ENCODE measurements around the gene RAB7A. TPM values are rescaled to one million over a fixed set of nuclear protein-coding genes. Genes with fewer than 3 reads are reported as not detected.

Gene RAB7A
- total RNA-seq, 1 donor from 2014 or later, result 51.2 TPM

DNA sequence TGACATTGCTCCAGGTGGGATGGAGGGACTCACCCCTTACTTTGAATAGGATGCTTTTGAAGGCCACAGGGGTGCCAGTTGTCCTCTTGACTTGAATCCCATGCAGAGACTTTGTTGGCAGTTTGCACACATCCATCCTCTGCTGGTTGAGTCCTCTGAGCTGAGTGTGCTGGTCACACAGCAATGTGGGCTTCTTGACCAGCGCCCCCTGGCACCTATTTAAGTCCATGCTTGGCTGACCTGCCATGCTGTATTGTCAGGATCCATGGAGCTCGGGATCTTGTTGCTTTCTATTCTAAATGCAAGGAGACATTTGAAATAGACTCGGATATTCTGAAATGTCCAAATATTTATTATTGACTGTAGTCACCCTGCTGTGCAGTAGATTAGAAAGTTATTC lies 19.8 kb downstream of the RAB7A start:
- H3K27ac Mint-ChIP-seq, result no peak overlapping the region
- Histone ChIP-seq H3K9ac (no peak overlapping the region), H3K27me3 (no peaks in the 10 kb centered on the region), H3K4me3 (no peak overlapping the region), H3K36me3 (peaks cover 14% of the 10 kb centered on the region), H3K9me3 (ENCODE audit: low read depth) (no peaks in the 10 kb centered on the region), H3K4me2 (no peak overlapping the region), H3K79me2 (ENCODE audit: low read depth) (peaks cover 100% of the 10 kb centered on the region), H3K4me1 (no peaks in the 10 kb centered on the region), H2AFZ (replicated peaks) (no peak overlapping the region), H3F3A (ENCODE audit: low read depth) (peaks cover 4% of the 10 kb centered on the region), H4K20me1 (ENCODE audit: low read depth) (no peaks in the 10 kb centered on the region), H3K27ac (no peak overlapping the region)
- peaks cover 49% of the 10 kb centered on the region for H3K9me3 Mint-ChIP-seq
- no peaks in the 10 kb centered on the region for H3K27me3 Mint-ChIP-seq (ENCODE audit: insufficient read depth, low read depth)
- peaks cover 53% of the 10 kb centered on the region for H3K36me3 Mint-ChIP-seq
- peak; percentile 7 for TF ChIP-seq CTCF (IDR thresholded peaks at IDR 0.05)
- no peak for TF ChIP-seq EZH2 (IDR thresholded peaks at IDR 0.05)
- no peak for TF ChIP-seq EZH2phosphoT487 (IDR thresholded peaks at IDR 0.05)
- H3K4me1 Mint-ChIP-seq, result no peaks in the 10 kb centered on the region
- no peak for DNase-seq (ENCODE audit: low spot score)
- H3K4me3 Mint-ChIP-seq, result no peak overlapping the region

- Histone ChIP-seq H3K36me3 (peaks cover 5% of the 10 kb centered on the region), H3K9me3 (ENCODE audit: low read depth) (no peaks in the 10 kb centered on the region), H3K79me2 (ENCODE audit: low read depth) (peaks cover 100% of the 10 kb centered on the region), H3K4me3 (no peak overlapping the region), H3F3A (ENCODE audit: low read depth) (peaks cover 4% of the 10 kb centered on the region), H2AFZ (replicated peaks) (no peak overlapping the region), H3K27me3 (no peaks in the 10 kb centered on the region), H3K9ac (no peak overlapping the region), H3K27ac (no peak overlapping the region), H4K20me1 (ENCODE audit: low read depth) (no peaks in the 10 kb centered on the region), H3K4me2 (no peak overlapping the region), H3K4me1 (no peaks in the 10 kb centered on the region)
- Mint-ChIP-seq H3K9me3 (peaks cover 50% of the 10 kb centered on the region), H3K27me3 (ENCODE audit: insufficient read depth, low read depth) (no peaks in the 10 kb centered on the region), H3K27ac (no peak overlapping the region), H3K36me3 (peaks cover 54% of the 10 kb centered on the region), H3K4me1 (no peaks in the 10 kb centered on the region), H3K4me3 (no peak overlapping the region)
- no peak for DNase-seq (ENCODE audit: low spot score)
- TF ChIP-seq EZH2 (IDR thresholded peaks at IDR 0.05), result no peak
- no peak for TF ChIP-seq EZH2phosphoT487 (IDR thresholded peaks at IDR 0.05)
- TF ChIP-seq CTCF (IDR thresholded peaks at IDR 0.05), result no peak
These were observed 20.9 kb downstream of the RAB7A start for GRCh38 chr3:128746881-128747280.

GRCh38 chr3:128748557-128748956 lies 22.6 kb downstream of the RAB7A start:
- Histone ChIP-seq H3K9me3 (ENCODE audit: low read depth) (no peaks in the 10 kb centered on the region), H2AFZ (replicated peaks) (no peak overlapping the region), H3K27me3 (no peaks in the 10 kb centered on the region), H4K20me1 (ENCODE audit: low read depth) (no peaks in the 10 kb centered on the region), H3K9ac (no peak overlapping the region), H3K27ac (no peak overlapping the region), H3F3A (ENCODE audit: low read depth) (peaks cover 4% of the 10 kb centered on the region), H3K4me3 (no peak overlapping the region), H3K36me3 (peaks cover 9% of the 10 kb centered on the region), H3K4me1 (no peaks in the 10 kb centered on the region), H3K4me2 (no peak overlapping the region), H3K79me2 (ENCODE audit: low read depth) (peaks cover 100% of the 10 kb centered on the region)
- Mint-ChIP-seq H3K36me3 (peaks cover 50% of the 10 kb centered on the region), H3K27me3 (ENCODE audit: insufficient read depth, low read depth) (no peaks in the 10 kb centered on the region), H3K9me3 (peaks cover 47% of the 10 kb centered on the region), H3K27ac (no peak overlapping the region), H3K4me3 (no peak overlapping the region), H3K4me1 (no peaks in the 10 kb centered on the region)
- TF ChIP-seq EZH2 (IDR thresholded peaks at IDR 0.05) (no peak), EZH2phosphoT487 (IDR thresholded peaks at IDR 0.05) (no peak), CTCF (IDR thresholded peaks at IDR 0.05) (no peak)
- no peak for DNase-seq (ENCODE audit: low spot score)
